Body of pancreas (tissue), 4 donors: ENCODE measurements around the gene RNF186. TPM values are rescaled to one million over a fixed set of nuclear protein-coding genes. Genes with fewer than 3 reads are reported as not detected.
"Not testable (repeated sequence)": the region's sequence is repeated elsewhere in the genome, so short reads cannot be mapped to it uniquely, and the experiment has no call there.

Experiments used
- ATAC-seq: fragments of 150-250 bp; one replicate; pipeline ENCODE4 v1.9.1; 2016
- DNase-seq, 4 donors: peaks; one replicate each; pipeline ENCODE4 v3.0.0-alpha.2; 2019
- H3K27ac ChIP-seq, 4 donors: fragments of 200-600 bp; sonication (generic); 1 replicate in 3 of 4; 2 replicates in 1 of 4; pipeline versions ENCODE4 v1.5.1 to v1.6.1; 2016 to 2019; ENCODE audit warnings: mild to moderate bottlenecking in 1 of 4, mixed read lengths in 1 of 4, moderate library complexity in 1 of 4
- H3K27me3 ChIP-seq, 2 donors: fragments of 200-600 bp; sonication (generic); one replicate each; pipeline ENCODE4 v1.6.0; 2016; ENCODE audit warnings: mild to moderate bottlenecking in 1 of 2
- H3K36me3 ChIP-seq, 2 donors: fragments of 200-600 bp; sonication (generic); replicated peaks in 1 of 2; 2 replicates each; pipeline ENCODE4 v1.5.1; 2016; ENCODE audit warnings: low read depth in 2 of 2; ENCODE audit not compliant: insufficient read depth in 1 of 2
- H3K4me1 ChIP-seq: fragments of 200-600 bp; sonication (generic); one replicate; pipeline ENCODE4 v1.6.0; 2016
- H3K4me3 ChIP-seq, 2 donors: fragments of 200-600 bp; sonication (generic); 1 replicate in 1 of 2; 2 replicates in 1 of 2; pipeline ENCODE4 v1.5.1; 2016 to 2019
- H3K9me3 ChIP-seq, 3 donors: fragments of 200-600 bp; sonication (generic); 1 replicate in 2 of 3; 2 replicates in 1 of 3; pipeline ENCODE4 v1.5.1; 2016
- CTCF ChIP-seq, 7 experiments: fragments of 450-650 bp in 4 of 7; fragments of 200-600 bp in 3 of 7; sonication (generic) in 3 of 7; IDR thresholded peaks; one replicate each; pipeline ENCODE4 v1.5.1; 2016 to 2019; ENCODE audit warnings: antibody characterized with exemption in 7 of 7
- POLR2A ChIP-seq, 3 donors: fragments of 450-650 bp; IDR thresholded peaks; one replicate each; pipeline ENCODE4 v1.6.1; 2016; ENCODE audit warnings: antibody characterized with exemption in 3 of 3, mild to moderate bottlenecking in 2 of 3
- WGBS, 2 donors: methylation state at CpG; one replicate each; pipeline ENCODE4 v1.1.5; 2017; 5-methylcytosine and 5-hydroxymethylcytosine counted together
- intact Hi-C: fragments of 100-400 bp; cut with DNase I; formaldehyde crosslinking; loops from one replicate; pipeline ENCODE4 v1.15.1; 2023
- total RNA-seq, 2 donors: library from RNA; depleted of rRNA; stranded (reverse); fragments of >200 nt; gene quantifications; one replicate each; pipeline ENCODE4 v1.1.0, GENCODE V29; 2016

Gene RNF186
- total RNA-seq, 2 donors from 2014 or later, result 9.2 to 32.9 TPM

- no peak for ATAC-seq
- no peak for DNase-seq
- H3K4me1 ChIP-seq, result peaks cover 23% of the 10 kb centered on the region
- no peak overlapping the region for H3K27ac ChIP-seq
- no peaks in the 10 kb centered on the region for H3K27me3 ChIP-seq
- 93 to 100% methylated on average over 1 of the region's 1 CpG for WGBS, 2 donors
- no peaks in the 10 kb centered on the region for H3K36me3 ChIP-seq
- no peak overlapping the region for H3K4me3 ChIP-seq
- H3K9me3 ChIP-seq, result no peaks in the 10 kb centered on the region
- intact Hi-C loops, result no loop called here
- TF ChIP-seq POLR2A (IDR thresholded peaks at IDR 0.05) (no peak), CTCF (IDR thresholded peaks at IDR 0.05) (no peak)
These were observed 37.0 kb upstream of the RNF186 start for GRCh38 chr1:19852036-19852435.

- 62 to 77% methylated on average over 7 of the region's 7 CpGs for WGBS, 2 donors
- Histone ChIP-seq H3K27me3 (no peaks in the 10 kb centered on the region), H3K36me3 (no peaks in the 10 kb centered on the region), H3K9me3 (no peaks in the 10 kb centered on the region), H3K4me3 (no peak overlapping the region), H3K4me1 (peaks cover 23% of the 10 kb centered on the region), H3K27ac (no peak overlapping the region)
- DNase-seq (no peak), ATAC-seq (no peak)
- intact Hi-C loops, result no loop called here
- TF ChIP-seq CTCF (IDR thresholded peaks at IDR 0.05) (no peak), POLR2A (IDR thresholded peaks at IDR 0.05) (no peak)
These were observed 35.1 kb upstream of the RNF186 start for GRCh38 chr1:19850214-19850613.

GRCh38 chr1:19849307-19849706 lies 34.2 kb upstream of the RNF186 start:
- 30 to 48% methylated on average over 3 of the region's 3 CpGs for WGBS, 2 donors
- H3K36me3 ChIP-seq, intact Hi-C loops, ATAC-seq, H3K27ac ChIP-seq, H3K27me3 ChIP-seq, H3K9me3 ChIP-seq, H3K4me3 ChIP-seq: not testable (repeated sequence)
- peak in 3 of 4 donors; percentile 15 to 38 (median 24) for DNase-seq
- H3K4me1 ChIP-seq, result peaks cover 23% of the 10 kb centered on the region

GRCh38 chr1:19847334-19847733 lies 32.3 kb upstream of the RNF186 start:
- H3K4me1 ChIP-seq, result peaks cover 15% of the 10 kb centered on the region
- 83 to 92% methylated on average over 9 of the region's 9 CpGs for WGBS, 2 donors
- DNase-seq, ATAC-seq, H3K4me3 ChIP-seq, H3K36me3 ChIP-seq, intact Hi-C loops, H3K9me3 ChIP-seq, H3K27me3 ChIP-seq, H3K27ac ChIP-seq: not testable (repeated sequence)

- no peaks in the 10 kb centered on the region for H3K36me3 ChIP-seq
- H3K27me3 ChIP-seq, result no peaks in the 10 kb centered on the region
- no peak overlapping the region for H3K4me3 ChIP-seq
- WGBS, 2 donors, result 96% methylated on average over 3 of the region's 3 CpGs
- no peak for DNase-seq
- intact Hi-C loops, result no loop called here
- H3K9me3 ChIP-seq, result no peaks in the 10 kb centered on the region
- TF ChIP-seq CTCF (IDR thresholded peaks at IDR 0.05) (no peak), POLR2A (IDR thresholded peaks at IDR 0.05) (no peak)
- H3K27ac ChIP-seq, result no peak overlapping the region
- H3K4me1 ChIP-seq, result peaks cover 15% of the 10 kb centered on the region
- no peak for ATAC-seq
These were observed 31.3 kb upstream of the RNF186 start for GRCh38 chr1:19846338-19846737.

- DNase-seq (no peak), ATAC-seq (no peak)
- Histone ChIP-seq H3K27ac (no peak overlapping the region), H3K4me1 (peaks cover 15% of the 10 kb centered on the region), H3K9me3 (no peaks in the 10 kb centered on the region), H3K36me3 (no peaks in the 10 kb centered on the region), H3K4me3 (no peak overlapping the region), H3K27me3 (no peaks in the 10 kb centered on the region)
- 91 to 93% methylated on average over 8 of the region's 8 CpGs for WGBS, 2 donors
- no peak for TF ChIP-seq POLR2A (IDR thresholded peaks at IDR 0.05)
- no peak for TF ChIP-seq CTCF (IDR thresholded peaks at IDR 0.05)
- intact Hi-C loops, result no loop called here
These were observed 30.5 kb upstream of the RNF186 start for GRCh38 chr1:19845555-19845954.
